SK-N-SH (cell line): ENCODE results near the gene TMC1. TPM values are rescaled to one million over a fixed set of nuclear protein-coding genes. Genes with fewer than 3 reads are reported as not detected.

Experiments used
- CTCF ChIA-PET: fragments of 300-600, 350-600 bp; formaldehyde crosslinking; extraction: SDS; loops from one replicate; lab custom pipeline; 2021; lab: Yijun Ruan, JAX
- POLR2A ChIA-PET: fragments of 350-600 bp; sonication (Branson Sonifier 250); formaldehyde crosslinking; extraction: SDS; loops from one replicate; lab custom pipeline; 2020; ENCODE audit warnings: antibody characterized with exemption, inconsistent platforms; lab: Yijun Ruan, JAX
- DNase-seq: peaks from one replicate; pipeline ENCODE4 v3.0.0; 2012
- H2AFZ ChIP-seq: fragments of 200-600 bp; sonication (generic); 2 replicates; pipeline ENCODE4 v1.8.1; 2016; ENCODE audit warnings: antibody characterized with exemption, mild to moderate bottlenecking, low read depth
- H3F3A ChIP-seq: fragments of 200-600 bp; sonication (generic); replicated peaks from 2 replicates; pipeline ENCODE3; 2016; ENCODE audit warnings: antibody characterized with exemption, mild to moderate bottlenecking; ENCODE audit not compliant: insufficient read depth
- H3K27ac ChIP-seq, 2 experiments: fragments of 200-500 bp in 1 of 2; fragments of 200-600 bp in 1 of 2; sonication (Bioruptor generic) in 1 of 2; sonication (generic), shearing (Covaris generic) in 1 of 2; 2 replicates each; pipeline versions ENCODE4 v1.5.1 to v1.6.1; 2014 to 2016; ENCODE audit warnings: low read depth in 2 of 2, inconsistent platforms in 1 of 2, low read length in 1 of 2, mild to moderate bottlenecking in 1 of 2, mixed read lengths in 1 of 2
- H3K27me3 ChIP-seq: fragments of 200-600 bp; sonication (generic), shearing (Covaris generic); 2 replicates; pipeline ENCODE4 v1.6.1; 2016; ENCODE audit warnings: mixed run types; ENCODE audit not compliant: insufficient read depth
- H3K36me3 ChIP-seq, 2 experiments: fragments of 200-500 bp in 1 of 2; fragments of 200-600 bp in 1 of 2; sonication (Bioruptor generic) in 1 of 2; sonication (generic) in 1 of 2; replicated peaks in 1 of 2; 2 replicates each; pipeline versions ENCODE3 to v1.5.1; 2014 to 2016; ENCODE audit warnings: low read length in 1 of 2, mild to moderate bottlenecking in 1 of 2; ENCODE audit not compliant: insufficient read depth in 2 of 2, control insufficient read depth in 1 of 2
- H3K4me1 ChIP-seq, 2 experiments: fragments of 200-500 bp in 1 of 2; fragments of 200-600 bp in 1 of 2; sonication (Bioruptor generic) in 1 of 2; sonication (generic), shearing (Covaris generic) in 1 of 2; 2 replicates each; pipeline versions ENCODE4 v1.5.1 to v1.6.1; 2014 to 2016; ENCODE audit warnings: low read depth in 1 of 2, low read length in 1 of 2, mixed run types in 1 of 2; ENCODE audit not compliant: insufficient read depth in 2 of 2, control insufficient read depth in 1 of 2
- H3K4me2 ChIP-seq: fragments of 200-600 bp; sonication (generic), shearing (Covaris generic); 2 replicates; pipeline ENCODE4 v1.6.1; 2017; ENCODE audit warnings: mixed run types
- H3K4me3 ChIP-seq, 2 experiments: fragments of 200-500 bp in 1 of 2; fragments of 200-600 bp in 1 of 2; sonication (Bioruptor generic) in 1 of 2; sonication (generic), shearing (Covaris generic) in 1 of 2; 2 replicates each; pipeline versions ENCODE4 v1.5.1 to v1.8.1; 2014 to 2016; ENCODE audit warnings: low read depth in 2 of 2, inconsistent platforms in 1 of 2, low read length in 1 of 2, mild to moderate bottlenecking in 1 of 2, mixed read lengths in 1 of 2, moderate library complexity in 1 of 2
- H3K79me2 ChIP-seq: fragments of 200-600 bp; sonication (generic); 2 replicates; pipeline ENCODE4 v1.8.1; 2017; ENCODE audit warnings: mild to moderate bottlenecking; ENCODE audit not compliant: insufficient read depth
- H3K9ac ChIP-seq: fragments of 200-600 bp; sonication (generic); 2 replicates; pipeline ENCODE4 v1.6.1; 2017; ENCODE audit warnings: mixed run types
- H3K9me2 ChIP-seq: fragments of 200-600 bp; sonication (generic); 2 replicates; pipeline ENCODE4 v1.6.1; 2017; ENCODE audit warnings: mixed run types
- H3K9me3 ChIP-seq: fragments of 200-600 bp; sonication (generic); 2 replicates; pipeline ENCODE4 v1.6.1; 2017; ENCODE audit warnings: mixed run types, mild to moderate bottlenecking, moderate library complexity
- H4K20me1 ChIP-seq: fragments of 200-600 bp; sonication (generic); 2 replicates; pipeline ENCODE4 v1.6.1; 2017; ENCODE audit warnings: mild to moderate bottlenecking, mixed run types; ENCODE audit not compliant: insufficient read depth
- CHD2 ChIP-seq: fragments of 150-350 bp; IDR thresholded peaks from 2 replicates; pipeline ENCODE4 v1.6.1; 2018; ENCODE audit warnings: low read length; ENCODE audit not compliant: partially characterized antibody
- FOSL2 ChIP-seq: IDR thresholded peaks from 2 replicates; pipeline ENCODE4 v1.4.0; 2012; ENCODE audit warnings: low read depth, mild to moderate bottlenecking, moderate library complexity, borderline replicate concordance
- FOXJ3 ChIP-seq: sonication (generic); formaldehyde crosslinking; IDR thresholded peaks from 2 replicates; pipeline ENCODE4 v1.5.1; 2020; ENCODE audit warnings: mild to moderate bottlenecking, missing genetic modification reagents
- FOXM1 ChIP-seq: IDR thresholded peaks from 2 replicates; pipeline ENCODE4 v1.4.0; 2012; ENCODE audit warnings: low read depth, mild to moderate bottlenecking
- JUND ChIP-seq: IDR thresholded peaks from 2 replicates; pipeline ENCODE4 v1.4.0; 2012
- MEF2A ChIP-seq: IDR thresholded peaks from 2 replicates; pipeline ENCODE4 v1.4.0; 2012; ENCODE audit warnings: low read depth, borderline replicate concordance
- MXI1 ChIP-seq: IDR thresholded peaks from 2 replicates; pipeline ENCODE4 v1.6.1; 2012; ENCODE audit warnings: mild to moderate bottlenecking, low read depth, low read length, improper control_type of control experiment
- NRF1 ChIP-seq: IDR thresholded peaks from 2 replicates; pipeline ENCODE4 v1.6.1; 2012; ENCODE audit warnings: low read depth, mild to moderate bottlenecking, low read length
- POLR2AphosphoS5 ChIP-seq: IDR thresholded peaks from 2 replicates; pipeline ENCODE4 v1.6.1; 2012; ENCODE audit warnings: low read depth, low read length
- RCOR1 ChIP-seq: fragments of 150-350 bp; IDR thresholded peaks from 2 replicates; pipeline ENCODE4 v1.6.1; 2017; ENCODE audit warnings: antibody characterized with exemption, low read length
- REST ChIP-seq: IDR thresholded peaks from 2 replicates; pipeline ENCODE4 v1.6.1; 2012; ENCODE audit warnings: mild to moderate bottlenecking, low read depth, low read length, moderate library complexity
- RFX5 ChIP-seq: IDR thresholded peaks from 2 replicates; pipeline ENCODE4 v1.6.1; 2012; ENCODE audit warnings: mild to moderate bottlenecking, improper control_type of control experiment, low read length
- SIN3A ChIP-seq: IDR thresholded peaks from 2 replicates; pipeline ENCODE4 v1.6.1; 2012; ENCODE audit warnings: low read depth, mild to moderate bottlenecking, low read length, moderate library complexity, borderline replicate concordance
- TAF1 ChIP-seq: IDR thresholded peaks from 2 replicates; pipeline ENCODE4 v1.6.1; 2012; ENCODE audit warnings: low read depth, mild to moderate bottlenecking, low read length, moderate library complexity, borderline replicate concordance
- TEAD4 ChIP-seq: IDR thresholded peaks from 2 replicates; pipeline ENCODE4 v1.4.0; 2012; ENCODE audit warnings: mild to moderate bottlenecking, borderline replicate concordance; ENCODE audit not compliant: insufficient read depth
- USF2 ChIP-seq: fragments of 150-350 bp; IDR thresholded peaks from 2 replicates; pipeline ENCODE4 v1.6.1; 2017; ENCODE audit warnings: antibody characterized with exemption, low read length, low read depth, borderline replicate concordance
- YY1 ChIP-seq: IDR thresholded peaks from 2 replicates; pipeline ENCODE4 v1.4.0; 2012; ENCODE audit warnings: low read depth, mild to moderate bottlenecking
- WGBS: methylation state at CpG from one replicate; pipeline ENCODE4 v1.1.6; 2017; ENCODE audit warnings: low lambda C conversion rate; 5-methylcytosine and 5-hydroxymethylcytosine counted together
- polyA plus RNA-seq, 3 experiments: library from polyadenylated mRNA; depleted of rRNA; stranded (reverse); fragments of >200 nt; gene quantifications; 2 replicates each; pipeline ENCODE4 v1.2.3, GENCODE V29; 2012
- TF ChIP-seq, protein P1 (sequence below): fragments of 200-600 bp; sonication (generic); IDR thresholded peaks from 2 replicates; pipeline ENCODE4 v1.6.1; 2017; ENCODE audit warnings: antibody characterized with exemption, mild to moderate bottlenecking, moderate library complexity
- TF ChIP-seq, protein P2 (sequence below): IDR thresholded peaks from 2 replicates; pipeline ENCODE4 v1.4.0; 2012; ENCODE audit warnings: low read depth, borderline replicate concordance
- TF ChIP-seq, protein P3 (sequence below): IDR thresholded peaks from 2 replicates; pipeline ENCODE4 v1.4.0; 2012; ENCODE audit warnings: low read depth, borderline replicate concordance

The TMC1 gene
- polyA plus RNA-seq, 1 of the 3 experiments (the other 2 are of a cell fraction), result not detected

GRCh38 chr9:72743836-72744235 lies 222.4 kb downstream of the TMC1 start:
- POLR2A ChIA-PET, result no interaction called here
- Histone ChIP-seq H3K36me3 (no peaks in the 10 kb centered on the region), H3K4me3 (no peak overlapping the region), H4K20me1 (no peaks in the 10 kb centered on the region), H2AFZ (no peak overlapping the region), H3F3A (no peaks in the 10 kb centered on the region), H3K27me3 (no peaks in the 10 kb centered on the region)
- CTCF ChIA-PET, result no interaction called here
- 16% methylated on average over 4 of the region's 4 CpGs for WGBS
- no peak for TF ChIP-seq JUND
- TF ChIP-seq, all 33 proteins: peak for 0
- Histone ChIP-seq H3K4me1 (no peaks in the 10 kb centered on the region), H3K79me2 (no peaks in the 10 kb centered on the region), H3K27ac (no peak overlapping the region), H3K9ac (no peak overlapping the region), H3K9me2 (no peaks in the 10 kb centered on the region), H3K4me2 (no peak overlapping the region), H3K9me3 (no peaks in the 10 kb centered on the region)
- DNase-seq, result no peak

GRCh38 chr9:72749276-72749675 lies 227.9 kb downstream of the TMC1 start:
- no peaks in the 10 kb centered on the region for H3K27me3 ChIP-seq
- H3K36me3 ChIP-seq, result no peaks in the 10 kb centered on the region
- H3K27ac ChIP-seq, result no peak overlapping the region
- WGBS, result 10% methylated on average over 5 of the region's 5 CpGs
- H3K4me1 ChIP-seq, result no peaks in the 10 kb centered on the region
- H3K9me3 ChIP-seq, result no peaks in the 10 kb centered on the region
- no peaks in the 10 kb centered on the region for H4K20me1 ChIP-seq
- ChIA-PET CTCF (no interaction called here), POLR2A (no interaction called here)
- no peak overlapping the region for H3K9ac ChIP-seq
- no peak for DNase-seq
- H3F3A ChIP-seq, result no peaks in the 10 kb centered on the region
- no peaks in the 10 kb centered on the region for H3K79me2 ChIP-seq
- no peak overlapping the region for H2AFZ ChIP-seq
- TF ChIP-seq CHD2 (no peak), JUND (no peak), REST (no peak), USF2 (no peak), FOSL2 (no peak), RCOR1 (no peak), MEF2A (no peak), RFX5 (no peak), MXI1 (no peak), TEAD4 (no peak), FOXJ3 (CRISPR knock-in tag) (no peak), FOXM1 (no peak), YY1 (no peak), POLR2AphosphoS5 (no peak), TAF1 (no peak), NRF1 (no peak), SIN3A (no peak)
- TF ChIP-seq, protein P1, sequence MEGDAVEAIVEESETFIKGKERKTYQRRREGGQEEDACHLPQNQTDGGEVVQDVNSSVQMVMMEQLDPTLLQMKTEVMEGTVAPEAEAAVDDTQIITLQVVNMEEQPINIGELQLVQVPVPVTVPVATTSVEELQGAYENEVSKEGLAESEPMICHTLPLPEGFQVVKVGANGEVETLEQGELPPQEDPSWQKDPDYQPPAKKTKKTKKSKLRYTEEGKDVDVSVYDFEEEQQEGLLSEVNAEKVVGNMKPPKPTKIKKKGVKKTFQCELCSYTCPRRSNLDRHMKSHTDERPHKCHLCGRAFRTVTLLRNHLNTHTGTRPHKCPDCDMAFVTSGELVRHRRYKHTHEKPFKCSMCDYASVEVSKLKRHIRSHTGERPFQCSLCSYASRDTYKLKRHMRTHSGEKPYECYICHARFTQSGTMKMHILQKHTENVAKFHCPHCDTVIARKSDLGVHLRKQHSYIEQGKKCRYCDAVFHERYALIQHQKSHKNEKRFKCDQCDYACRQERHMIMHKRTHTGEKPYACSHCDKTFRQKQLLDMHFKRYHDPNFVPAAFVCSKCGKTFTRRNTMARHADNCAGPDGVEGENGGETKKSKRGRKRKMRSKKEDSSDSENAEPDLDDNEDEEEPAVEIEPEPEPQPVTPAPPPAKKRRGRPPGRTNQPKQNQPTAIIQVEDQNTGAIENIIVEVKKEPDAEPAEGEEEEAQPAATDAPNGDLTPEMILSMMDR, result no peak
- TF ChIP-seq, protein P2, sequence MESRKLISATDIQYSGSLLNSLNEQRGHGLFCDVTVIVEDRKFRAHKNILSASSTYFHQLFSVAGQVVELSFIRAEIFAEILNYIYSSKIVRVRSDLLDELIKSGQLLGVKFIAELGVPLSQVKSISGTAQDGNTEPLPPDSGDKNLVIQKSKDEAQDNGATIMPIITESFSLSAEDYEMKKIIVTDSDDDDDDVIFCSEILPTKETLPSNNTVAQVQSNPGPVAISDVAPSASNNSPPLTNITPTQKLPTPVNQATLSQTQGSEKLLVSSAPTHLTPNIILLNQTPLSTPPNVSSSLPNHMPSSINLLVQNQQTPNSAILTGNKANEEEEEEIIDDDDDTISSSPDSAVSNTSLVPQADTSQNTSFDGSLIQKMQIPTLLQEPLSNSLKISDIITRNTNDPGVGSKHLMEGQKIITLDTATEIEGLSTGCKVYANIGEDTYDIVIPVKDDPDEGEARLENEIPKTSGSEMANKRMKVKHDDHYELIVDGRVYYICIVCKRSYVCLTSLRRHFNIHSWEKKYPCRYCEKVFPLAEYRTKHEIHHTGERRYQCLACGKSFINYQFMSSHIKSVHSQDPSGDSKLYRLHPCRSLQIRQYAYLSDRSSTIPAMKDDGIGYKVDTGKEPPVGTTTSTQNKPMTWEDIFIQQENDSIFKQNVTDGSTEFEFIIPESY, result no peak
- TF ChIP-seq, protein P3, sequence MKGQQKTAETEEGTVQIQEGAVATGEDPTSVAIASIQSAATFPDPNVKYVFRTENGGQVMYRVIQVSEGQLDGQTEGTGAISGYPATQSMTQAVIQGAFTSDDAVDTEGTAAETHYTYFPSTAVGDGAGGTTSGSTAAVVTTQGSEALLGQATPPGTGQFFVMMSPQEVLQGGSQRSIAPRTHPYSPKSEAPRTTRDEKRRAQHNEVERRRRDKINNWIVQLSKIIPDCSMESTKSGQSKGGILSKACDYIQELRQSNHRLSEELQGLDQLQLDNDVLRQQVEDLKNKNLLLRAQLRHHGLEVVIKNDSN, result no peak
- H3K9me2 ChIP-seq, result no peaks in the 10 kb centered on the region
- H3K4me3 ChIP-seq, result no peak overlapping the region
- H3K4me2 ChIP-seq, result no peak overlapping the region
